Activated B cell treated with CpG ODN at 0.5 μM for 24 hours (primary cell): ENCODE measurements around the gene GSK3A. TPM values are rescaled to one million over a fixed set of nuclear protein-coding genes. Genes with fewer than 3 reads are reported as not detected.

Source experiments
- ATAC-seq: fragments of 200-7000 bp; cut with Tn5 transposase; one replicate; pipeline ENCODE4 v1.10.0; 2021; ENCODE audit warnings: low read depth, mild to moderate bottlenecking, moderate library complexity
- CTCF ChIA-PET: fragments of 350-600 bp; sonication (Branson Sonifier 250); formaldehyde crosslinking; loops from one replicate; lab custom pipeline; 2021; ENCODE audit warnings: antibody characterized with exemption; lab: Charles Lee
- POLR2A ChIA-PET: fragments of 350-600 bp; sonication (Branson Sonifier 250); formaldehyde crosslinking; loops from one replicate; lab custom pipeline; 2021; ENCODE audit warnings: antibody characterized with exemption; lab: Charles Lee
- DNase-seq: peaks from one replicate; pipeline ENCODE4 v3.0.0; 2022
- H3K27ac Mint-ChIP-seq: one replicate; pipeline ENCODE4 v1.8.0; 2020; ENCODE audit warnings: mixed read lengths
- H3K27me3 Mint-ChIP-seq: one replicate; pipeline ENCODE4 v1.8.0; 2021; ENCODE audit warnings: mixed read lengths
- H3K36me3 Mint-ChIP-seq: one replicate; pipeline ENCODE4 v1.8.0; 2021; ENCODE audit warnings: low read depth, mixed read lengths
- H3K4me1 Mint-ChIP-seq: one replicate; pipeline ENCODE4 v1.8.0; 2021; ENCODE audit warnings: mixed read lengths
- H3K4me3 Mint-ChIP-seq: one replicate; pipeline ENCODE4 v1.8.0; 2020; ENCODE audit warnings: mild to moderate bottlenecking, mixed read lengths
- H3K9me3 Mint-ChIP-seq: one replicate; pipeline ENCODE4 v1.8.0; 2020; ENCODE audit warnings: mixed read lengths
- intact Hi-C: fragments of 100-400 bp; cut with micrococcal nuclease; formaldehyde crosslinking; loops from one replicate; pipeline ENCODE4 v1.15.1; 2024
- total RNA-seq: library from RNA; stranded (reverse); gene quantifications from 2 replicates; pipeline ENCODE4 v1.2.3, GENCODE V29; 2022
- TF ChIP-seq, protein P1 (sequence below): fragments of 200-600 bp; IDR thresholded peaks from one replicate; pipeline ENCODE4 v1.8.0; 2022; ENCODE audit warnings: antibody characterized with exemption, mild to moderate bottlenecking

GSK3A gene
- total RNA-seq, 1 donor from 2014 or later: 38.6 TPM

DNA sequence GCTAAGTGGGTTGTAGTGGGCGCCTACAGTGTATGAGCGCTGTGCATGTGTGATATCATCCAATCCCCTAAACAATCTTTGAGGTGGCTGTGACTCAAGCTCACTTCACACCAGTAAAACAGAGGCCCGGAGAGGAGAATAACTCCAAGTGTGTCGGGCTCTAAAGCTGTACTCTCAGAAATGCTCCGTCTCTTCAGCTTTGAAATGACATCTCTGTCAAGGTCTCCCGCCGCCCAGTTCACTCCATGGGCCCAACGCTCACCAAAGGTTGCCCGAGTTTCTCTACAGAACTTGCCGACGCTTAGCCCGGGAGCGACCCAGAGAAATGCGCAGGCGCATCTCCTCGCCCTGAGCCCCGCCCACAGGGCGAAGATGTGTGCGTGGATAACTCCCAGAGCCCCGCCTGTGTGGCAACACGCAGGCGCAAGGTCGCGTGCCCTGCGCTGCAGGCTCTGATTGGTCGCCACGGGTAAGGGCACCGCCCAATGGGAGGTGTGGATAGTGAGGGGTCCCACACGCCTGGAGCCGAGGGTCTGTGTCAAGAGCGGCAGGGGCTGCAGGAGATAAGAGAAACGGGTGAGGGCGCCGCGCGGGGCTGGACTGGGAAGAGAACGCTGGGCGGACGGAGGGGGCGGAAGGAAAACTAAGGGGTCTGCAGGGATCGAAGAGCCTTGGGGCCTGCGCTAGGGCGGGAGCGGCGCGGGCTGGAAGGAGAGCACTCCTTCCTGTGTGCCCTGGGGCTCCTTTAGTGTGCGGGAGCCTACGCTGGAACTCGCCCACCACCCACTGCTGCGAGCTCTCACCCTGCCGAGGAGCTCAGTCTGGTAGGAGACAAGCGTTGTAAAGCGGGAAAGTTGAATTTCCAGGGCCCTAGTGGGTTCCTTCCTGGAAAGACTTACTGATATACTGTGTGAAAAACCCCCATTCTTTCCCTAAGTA is 22.3 kb downstream of the GSK3A start, which contains the start of gene ZNF526:
TSS of gene ZNF526 (plus strand) at position 501 of the 939 bp plus-strand sequence. CDS start 4,092 bp downstream, outside the sequence.
- Mint-ChIP-seq H3K27ac (peak within 1 kb of the TSS; percentile 93), H3K9me3 (no peaks in the 10 kb centered on the region), H3K36me3 (peaks cover 34% of the 10 kb centered on the region), H3K4me1 (peaks cover 55% of the 10 kb centered on the region), H3K4me3 (peak within 1 kb of the TSS; percentile 99), H3K27me3 (no peaks in the 10 kb centered on the region)
- intact Hi-C loops: loop anchor here (1.0 to 5.0 kb wide), 3 partner anchors 43 to 60 kb away; no protein-coding TSS in a partner anchor
- ATAC-seq (peak; percentile 83), DNase-seq (peak; percentile 93)
- TF ChIP-seq, protein P1, sequence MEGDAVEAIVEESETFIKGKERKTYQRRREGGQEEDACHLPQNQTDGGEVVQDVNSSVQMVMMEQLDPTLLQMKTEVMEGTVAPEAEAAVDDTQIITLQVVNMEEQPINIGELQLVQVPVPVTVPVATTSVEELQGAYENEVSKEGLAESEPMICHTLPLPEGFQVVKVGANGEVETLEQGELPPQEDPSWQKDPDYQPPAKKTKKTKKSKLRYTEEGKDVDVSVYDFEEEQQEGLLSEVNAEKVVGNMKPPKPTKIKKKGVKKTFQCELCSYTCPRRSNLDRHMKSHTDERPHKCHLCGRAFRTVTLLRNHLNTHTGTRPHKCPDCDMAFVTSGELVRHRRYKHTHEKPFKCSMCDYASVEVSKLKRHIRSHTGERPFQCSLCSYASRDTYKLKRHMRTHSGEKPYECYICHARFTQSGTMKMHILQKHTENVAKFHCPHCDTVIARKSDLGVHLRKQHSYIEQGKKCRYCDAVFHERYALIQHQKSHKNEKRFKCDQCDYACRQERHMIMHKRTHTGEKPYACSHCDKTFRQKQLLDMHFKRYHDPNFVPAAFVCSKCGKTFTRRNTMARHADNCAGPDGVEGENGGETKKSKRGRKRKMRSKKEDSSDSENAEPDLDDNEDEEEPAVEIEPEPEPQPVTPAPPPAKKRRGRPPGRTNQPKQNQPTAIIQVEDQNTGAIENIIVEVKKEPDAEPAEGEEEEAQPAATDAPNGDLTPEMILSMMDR: no peak
- POLR2A ChIA-PET: interaction anchor here (0.5 to 2.0 kb wide), 12 partner anchors 10 to 123 kb away, joined by 3 to 17 read pairs (median 4); partner anchors contain the start of genes CIC and POU2F2
- CTCF ChIA-PET: interaction anchor here (1.4 to 1.5 kb wide), 2 partner anchors 22 to 111 kb away, joined by 3 to 6 read pairs; no protein-coding TSS in a partner anchor

DNA sequence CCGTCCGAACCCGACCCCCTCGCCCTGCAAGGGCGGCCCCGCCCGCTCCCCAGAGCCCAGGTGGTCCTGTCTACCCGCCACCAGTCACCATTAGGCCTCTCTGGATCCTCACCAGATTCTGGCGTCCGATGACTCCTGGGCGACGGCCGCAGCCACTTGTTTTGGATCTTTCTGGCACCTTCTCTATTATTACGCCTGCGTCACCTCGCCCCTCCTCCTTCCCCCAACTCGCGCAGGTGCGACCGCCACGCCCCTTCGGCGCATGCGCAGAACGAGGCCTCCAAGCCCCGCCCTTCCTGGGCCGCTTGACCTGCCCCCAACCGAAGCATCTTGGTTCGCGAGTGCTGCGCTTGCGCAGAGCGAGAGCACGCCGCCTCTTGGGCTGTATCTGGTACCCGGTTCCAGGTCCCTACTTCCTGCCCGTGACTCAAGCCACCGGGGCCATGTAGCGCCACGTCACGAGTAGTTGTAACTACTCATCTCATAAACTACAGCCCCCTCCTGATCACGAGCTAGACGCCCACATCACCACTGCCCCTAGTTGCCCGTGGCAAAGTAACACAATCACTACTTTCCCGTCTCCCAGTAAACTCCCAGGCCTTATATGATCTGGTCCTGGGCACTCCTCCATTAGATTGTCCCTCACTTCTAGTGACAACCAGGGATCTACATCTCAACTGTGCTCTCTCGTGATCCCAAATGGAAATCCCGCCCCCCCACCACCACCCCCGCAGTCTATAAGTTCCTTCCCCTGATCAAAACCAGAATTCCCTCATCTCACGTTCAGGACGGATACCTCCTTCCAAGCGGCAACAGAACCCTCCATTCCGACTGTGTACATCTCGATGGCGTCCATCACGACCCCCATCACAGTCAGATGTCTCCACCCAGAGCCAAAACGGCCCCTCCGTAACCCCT is 24.6 kb downstream of the GSK3A start, which contains the start of gene DEDD2:
TSS of gene DEDD2 (minus strand) at position 158 of the 918 bp plus-strand sequence. CDS start 670 bp downstream, outside the sequence.
- intact Hi-C loops: loop anchor here (1.0 to 5.0 kb wide), 6 partner anchors 16 to 88 kb away; partner anchors contain the start of genes ERF and GSK3A
- peaks cover 75% of the 10 kb centered on the region for H3K4me1 Mint-ChIP-seq
- POLR2A ChIA-PET: interaction anchor here (0.5 to 4.5 kb wide), 12 partner anchors 12 to 671 kb away, joined by 3 to 31 read pairs (median 6); partner anchors contain the start of genes CIC, GSK3A and ZNF574
- peak within 1 kb of the TSS; percentile 89 for H3K4me3 Mint-ChIP-seq
- TF ChIP-seq, protein P1: no peak
- CTCF ChIA-PET: interaction anchor here (0.7 to 1.5 kb wide), 4 partner anchors 19 to 85 kb away, joined by 3 to 5 read pairs (median 4); partner anchors contain the start of gene GSK3A
- H3K9me3 Mint-ChIP-seq: no peaks in the 10 kb centered on the region
- peaks cover 45% of the 10 kb centered on the region for H3K36me3 Mint-ChIP-seq
- DNase-seq (peak; percentile 100), ATAC-seq (peak; percentile 80)
- peak within 1 kb of the TSS; percentile 93 for H3K27ac Mint-ChIP-seq
- H3K27me3 Mint-ChIP-seq: no peaks in the 10 kb centered on the region

DNA sequence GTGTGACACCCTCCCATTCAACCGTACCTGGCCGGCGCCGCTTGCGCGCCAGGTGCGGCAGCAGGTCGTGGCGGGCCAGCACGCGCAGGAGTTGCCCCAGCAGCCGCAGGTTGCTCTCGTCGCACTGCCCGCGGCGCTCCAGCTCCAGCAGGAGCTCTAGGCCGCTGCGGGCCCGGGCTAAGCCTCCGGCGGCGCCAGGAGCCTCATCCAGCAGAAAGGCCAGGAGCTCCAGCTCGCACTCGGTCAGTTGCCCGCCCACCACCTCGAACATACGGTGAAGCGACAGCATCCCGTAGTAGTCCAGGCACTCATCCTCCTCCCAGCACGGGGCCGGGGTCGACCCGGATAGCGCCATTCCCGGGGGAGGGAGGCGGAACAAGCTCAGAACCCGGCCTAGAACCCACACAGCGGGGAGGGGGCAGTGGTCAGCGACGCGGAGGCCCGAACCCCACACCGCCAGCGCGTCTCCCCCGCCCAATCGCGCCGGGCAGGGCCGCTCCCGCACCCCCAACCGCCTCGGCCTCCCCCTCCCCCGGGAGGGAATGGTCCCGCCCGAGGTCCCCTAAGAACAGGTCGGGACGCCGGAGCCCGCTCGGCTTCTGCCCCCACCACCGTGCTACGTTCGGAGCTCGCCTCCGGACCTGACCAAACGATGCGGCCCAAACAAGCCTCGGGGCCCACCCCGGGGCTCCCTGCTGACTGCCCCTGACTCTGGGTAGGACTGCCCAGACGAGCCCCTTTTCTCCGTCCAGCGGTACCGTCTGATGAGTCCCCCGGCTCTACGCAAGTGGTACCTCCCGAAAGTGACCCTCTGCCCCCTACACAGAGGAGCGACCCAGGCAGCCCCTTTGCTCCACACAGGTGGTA is 25.5 kb downstream of the GSK3A start:
- H3K27ac Mint-ChIP-seq: peak overlapping the region; percentile 93
- TF ChIP-seq, protein P1: no peak
- ATAC-seq (peak; percentile 0), DNase-seq (no peak)
- H3K4me3 Mint-ChIP-seq: peak overlapping the region; percentile 89
- intact Hi-C loops: loop anchor here (1.0 to 5.0 kb wide), 6 partner anchors 16 to 88 kb away; partner anchors contain the start of genes ERF and GSK3A
- ChIA-PET POLR2A (interaction anchor here (0.5 to 4.5 kb wide), 16 partner anchors 9 to 156 kb away, joined by 3 to 31 read pairs (median 3); partner anchors contain the start of genes GSK3A, PAFAH1B3 and ZNF574), CTCF (interaction anchor here (0.9 to 1.5 kb wide), 6 partner anchors 14 to 84 kb away, joined by 3 to 5 read pairs (median 4); partner anchors contain the start of gene GSK3A)
- peaks cover 75% of the 10 kb centered on the region for H3K4me1 Mint-ChIP-seq
- peaks cover 45% of the 10 kb centered on the region for H3K36me3 Mint-ChIP-seq
- H3K27me3 Mint-ChIP-seq: no peaks in the 10 kb centered on the region
- no peaks in the 10 kb centered on the region for H3K9me3 Mint-ChIP-seq
